DND-41 (cell line): Measurements from ENCODE around the gene EPHA7.

Experiments used
- ATAC-seq: fragments of 200-7000 bp; cut with Tn5 transposase; 3 replicates; pipeline ENCODE4 v1.9.1; 2021; ENCODE audit warnings: low read depth; ENCODE audit not compliant: insufficient read depth
- DNase-seq: peaks from one replicate; pipeline ENCODE4 v3.0.0-alpha.2; 2020
- H2AFZ ChIP-seq: 2 replicates; pipeline ENCODE4 v1.6.0; 2012; ENCODE audit warnings: low read depth, low read length
- H3K27ac ChIP-seq: 2 replicates; pipeline ENCODE4 v1.5.1; 2012; ENCODE audit warnings: low read length, inconsistent platforms
- H3K27me3 ChIP-seq: fragments of 200-600 bp; sonication (generic); 2 replicates; pipeline ENCODE4 v1.6.0; 2012; ENCODE audit warnings: low read length, mild to moderate bottlenecking, inconsistent platforms; ENCODE audit not compliant: insufficient read depth, poor library complexity
- H3K36me3 ChIP-seq: 2 replicates; pipeline ENCODE4 v1.5.1; 2012; ENCODE audit warnings: low read length, inconsistent platforms; ENCODE audit not compliant: insufficient read depth
- H3K4me1 ChIP-seq: 2 replicates; pipeline ENCODE4 v1.5.1; 2012; ENCODE audit warnings: mild to moderate bottlenecking, low read length; ENCODE audit not compliant: insufficient read depth
- H3K4me2 ChIP-seq: 2 replicates; pipeline ENCODE4 v1.6.0; 2012; ENCODE audit warnings: mild to moderate bottlenecking, moderate library complexity, low read length, inconsistent platforms; ENCODE audit not compliant: insufficient read depth
- H3K4me3 ChIP-seq, 2 experiments: fragments of 200-600 bp in 1 of 2; shearing (Covaris generic) in 1 of 2; 2 replicates each; pipeline ENCODE4 v1.5.1; 2012 to 2016; ENCODE audit warnings: inconsistent platforms in 2 of 2, low read length in 2 of 2, mild to moderate bottlenecking in 2 of 2, low read depth in 1 of 2, moderate library complexity in 1 of 2
- H3K79me2 ChIP-seq: 2 replicates; pipeline ENCODE4 v1.6.0; 2012; ENCODE audit warnings: low read length, inconsistent platforms; ENCODE audit not compliant: insufficient read depth
- H3K9ac ChIP-seq: 2 replicates; pipeline ENCODE4 v1.6.0; 2012; ENCODE audit warnings: low read depth, mild to moderate bottlenecking, inconsistent platforms, low read length, moderate library complexity
- H3K9me3 ChIP-seq: 2 replicates; pipeline ENCODE4 v1.5.1; 2012; ENCODE audit warnings: low read length, moderate library complexity, mild to moderate bottlenecking, inconsistent platforms; ENCODE audit not compliant: insufficient read depth, severe bottlenecking
- H4K20me1 ChIP-seq: 2 replicates; pipeline ENCODE4 v1.6.0; 2012; ENCODE audit warnings: low read length; ENCODE audit not compliant: insufficient read depth
- CTCF ChIP-seq: IDR thresholded peaks from 2 replicates; pipeline ENCODE4 v1.5.1; 2012; ENCODE audit warnings: borderline replicate concordance, low read length, moderate library complexity, mild to moderate bottlenecking; ENCODE audit not compliant: poor library complexity, severe bottlenecking; ENCODE audit errors: extremely low read depth
- EZH2 ChIP-seq: IDR thresholded peaks from 3 replicates; pipeline ENCODE4 v1.6.1; 2012; ENCODE audit warnings: borderline replicate concordance, low read depth, mild to moderate bottlenecking, moderate library complexity, low read length, inconsistent platforms; ENCODE audit not compliant: severe bottlenecking

The EPHA7 gene

GRCh38 chr6:93327857-93328256 lies 91.5 kb downstream of the EPHA7 start:
- H3K4me1 ChIP-seq = no peaks in the 10 kb centered on the region
- DNase-seq (no peak), ATAC-seq (no peak)
- no peak overlapping the region for H3K4me2 ChIP-seq
- no peaks in the 10 kb centered on the region for H3K9me3 ChIP-seq
- no peak overlapping the region for H2AFZ ChIP-seq
- no peaks in the 10 kb centered on the region for H3K36me3 ChIP-seq
- TF ChIP-seq EZH2 = no peak
- H4K20me1 ChIP-seq = no peaks in the 10 kb centered on the region
- no peak overlapping the region for H3K27ac ChIP-seq
- H3K79me2 ChIP-seq = no peaks in the 10 kb centered on the region
- H3K27me3 ChIP-seq = no peaks in the 10 kb centered on the region
- H3K4me3 ChIP-seq = no peak overlapping the region
- H3K9ac ChIP-seq = no peak overlapping the region

- ATAC-seq = no peak
- DNase-seq = no peak
- Histone ChIP-seq H3K79me2 (no peaks in the 10 kb centered on the region), H4K20me1 (no peaks in the 10 kb centered on the region), H3K27ac (no peak overlapping the region), H3K36me3 (no peaks in the 10 kb centered on the region), H3K4me1 (no peaks in the 10 kb centered on the region), H3K27me3 (no peaks in the 10 kb centered on the region), H3K4me3 (no peak overlapping the region), H2AFZ (no peak overlapping the region), H3K9ac (no peak overlapping the region), H3K4me2 (no peak overlapping the region), H3K9me3 (no peaks in the 10 kb centered on the region)
- no peak for TF ChIP-seq CTCF
- no peak for TF ChIP-seq EZH2
These were observed 93.6 kb downstream of the EPHA7 start for GRCh38 chr6:93325761-93326160.

GRCh38 chr6:93323630-93324029 lies 95.7 kb downstream of the EPHA7 start:
- H3K9me3 ChIP-seq = no peaks in the 10 kb centered on the region
- TF ChIP-seq CTCF = no peak
- TF ChIP-seq EZH2 = no peak
- H3K27ac ChIP-seq = no peak overlapping the region
- ATAC-seq (no peak), DNase-seq (no peak)
- no peaks in the 10 kb centered on the region for H3K79me2 ChIP-seq
- no peak overlapping the region for H2AFZ ChIP-seq
- H3K4me1 ChIP-seq = no peaks in the 10 kb centered on the region
- H3K4me2 ChIP-seq = no peak overlapping the region
- H3K4me3 ChIP-seq = no peak overlapping the region
- H3K27me3 ChIP-seq = no peaks in the 10 kb centered on the region
- H4K20me1 ChIP-seq = no peaks in the 10 kb centered on the region
- H3K36me3 ChIP-seq = no peaks in the 10 kb centered on the region
- no peak overlapping the region for H3K9ac ChIP-seq

- ATAC-seq (no peak), DNase-seq (no peak)
- H3K4me3 ChIP-seq = no peak overlapping the region
- H3K9ac ChIP-seq = no peak overlapping the region
- no peaks in the 10 kb centered on the region for H3K9me3 ChIP-seq
- no peaks in the 10 kb centered on the region for H3K36me3 ChIP-seq
- H2AFZ ChIP-seq = no peak overlapping the region
- no peaks in the 10 kb centered on the region for H3K27me3 ChIP-seq
- no peaks in the 10 kb centered on the region for H3K4me1 ChIP-seq
- H3K27ac ChIP-seq = no peak overlapping the region
- no peak for TF ChIP-seq CTCF
- no peak for TF ChIP-seq EZH2
- H3K4me2 ChIP-seq = no peak overlapping the region
- H4K20me1 ChIP-seq = no peaks in the 10 kb centered on the region
- no peaks in the 10 kb centered on the region for H3K79me2 ChIP-seq
These were observed 96.7 kb downstream of the EPHA7 start for GRCh38 chr6:93322651-93323050.
